AG10803 (cell line): ENCODE data around the gene KRT23.

ENCODE experiments used
- DNase-seq: peaks from one replicate; pipeline ENCODE4 v3.0.0; 2010; ENCODE audit warnings: low read depth
- H3K4me3 ChIP-seq: 2 replicates; pipeline ENCODE4 v1.5.1; 2011; ENCODE audit warnings: mild to moderate bottlenecking, low read length, control low read depth
- CTCF ChIP-seq: conservative IDR thresholded peaks from 2 replicates; pipeline ENCODE4 v1.5.1; 2011; ENCODE audit warnings: mild to moderate bottlenecking, low read length, control low read depth, inconsistent platforms

KRT23 gene

GRCh38 chr17:40903129-40903847 is 34.2 kb downstream of the KRT23 start:
- no peak for TF ChIP-seq CTCF
- H3K4me3 ChIP-seq = no peak overlapping the region
- DNase-seq = peak; percentile 35

- DNase-seq = no peak
- no peak for TF ChIP-seq CTCF
- H3K4me3 ChIP-seq = no peak overlapping the region
These were observed 34.9 kb downstream of the KRT23 start for GRCh38 chr17:40902498-40902897.

- DNase-seq = peak; percentile 16
- no peak overlapping the region for H3K4me3 ChIP-seq
- TF ChIP-seq CTCF = no peak
These were observed 35.4 kb downstream of the KRT23 start for GRCh38 chr17:40901981-40902474.

- no peak overlapping the region for H3K4me3 ChIP-seq
- no peak for TF ChIP-seq CTCF
- no peak for DNase-seq
These were observed 36.6 kb downstream of the KRT23 start for GRCh38 chr17:40900809-40901356.

GRCh38 chr17:40896916-40897455 is 40.5 kb downstream of the KRT23 start:
- no peak for DNase-seq
- no peak overlapping the region for H3K4me3 ChIP-seq
- no peak for TF ChIP-seq CTCF

- no peak for TF ChIP-seq CTCF
- H3K4me3 ChIP-seq = no peak overlapping the region
- peak; percentile 8 for DNase-seq
These were observed 42.2 kb downstream of the KRT23 start for GRCh38 chr17:40895106-40895730.
